DOHH2 (cell line): ENCODE measurements around the gene VEGFA.

Source experiments
- CTCF ChIP-seq: fragments of 200-600 bp; sonication (generic); IDR thresholded peaks from one replicate; pipeline ENCODE4 v1.5.1; 2014; ENCODE audit warnings: antibody characterized with exemption, mild to moderate bottlenecking, low read depth, low read length; ENCODE audit not compliant: poor library complexity, severe bottlenecking
- EZH2phosphoT487 ChIP-seq: fragments of 200-600 bp; sonication (generic); IDR thresholded peaks from 2 replicates; pipeline ENCODE4 v1.6.1; 2017; ENCODE audit warnings: borderline replicate concordance, mild to moderate bottlenecking, antibody characterized with exemption, low read length, moderate library complexity, mixed read lengths

GRCh38 chr6:43753570-43754183, 16.3 kb upstream of the VEGFA start:
- TF ChIP-seq CTCF (no peak), EZH2phosphoT487 (no peak)
